Fibroblast of skin of right biceps (primary cell): Measurements from ENCODE around the gene SRSF12.

Source experiments
- DNase-seq: peaks from one replicate; pipeline ENCODE4 v3.0.0-alpha.2; 2013

SRSF12 gene

DNA sequence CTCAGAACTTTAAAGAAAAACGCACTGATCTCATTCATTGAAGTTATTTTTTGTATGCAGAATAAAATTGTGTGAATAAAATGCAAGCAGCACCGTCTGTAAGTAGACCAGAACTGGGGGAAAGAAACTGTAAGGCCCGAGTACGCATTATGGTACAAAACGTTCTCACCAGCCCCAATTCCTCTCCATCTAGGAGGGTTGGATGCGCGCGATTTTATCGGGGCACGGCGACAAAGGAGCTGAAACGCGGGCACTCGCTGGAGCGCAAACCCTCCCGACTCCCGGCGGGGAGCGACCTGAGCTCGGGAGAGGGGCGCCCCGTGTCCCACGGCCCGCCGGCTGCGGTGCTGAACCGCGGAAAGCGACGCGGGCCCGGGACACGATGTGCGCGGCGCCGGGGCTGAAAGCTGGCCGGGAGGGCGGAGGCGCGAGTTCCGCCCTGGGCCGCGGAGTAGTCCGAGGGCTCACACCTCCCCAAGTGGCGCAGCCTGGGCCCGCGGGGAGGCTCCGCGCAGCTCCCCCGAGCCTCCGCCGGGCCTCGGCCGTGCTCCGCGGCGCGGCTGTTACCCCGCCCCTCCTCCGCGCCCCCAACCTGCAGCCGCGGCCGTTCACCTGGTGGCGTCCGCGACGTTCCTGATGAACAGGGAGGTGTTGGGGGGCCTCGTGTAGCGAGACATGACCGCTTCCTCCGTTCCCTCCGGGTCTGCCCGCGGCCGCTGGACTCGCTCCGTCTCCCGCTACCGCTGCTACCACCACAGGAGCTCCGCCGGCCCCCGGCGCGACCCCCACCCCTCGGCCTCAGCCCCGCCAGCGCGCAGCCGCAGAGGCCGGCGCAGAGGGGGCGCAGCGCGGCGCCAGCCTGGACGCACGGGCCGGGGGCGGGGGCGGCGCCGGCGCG, at the start of gene SRSF12:
Gene SRSF12 (minus strand): TSS at position 861 of the 898 bp plus-strand sequence. CDS start 184 bp downstream, at position 677.
- peak; percentile 55 for DNase-seq

DNA sequence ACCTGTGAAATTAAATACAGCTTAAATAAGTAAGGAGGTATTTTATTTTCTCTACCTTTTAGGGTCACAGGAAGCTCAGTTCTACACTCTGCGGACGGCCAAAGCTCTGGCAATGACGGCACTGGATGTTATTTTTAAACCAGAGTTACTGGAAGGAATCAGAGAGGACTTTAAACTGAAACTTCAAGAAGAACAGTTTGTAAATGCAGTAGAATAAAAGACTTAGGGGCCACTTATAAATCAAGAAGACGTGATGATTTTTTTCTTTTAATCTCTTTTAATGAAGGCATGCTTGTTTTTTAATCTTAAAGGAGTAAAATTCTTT, 44.1 kb upstream of the SRSF12 start:
- no peak for DNase-seq

DNA sequence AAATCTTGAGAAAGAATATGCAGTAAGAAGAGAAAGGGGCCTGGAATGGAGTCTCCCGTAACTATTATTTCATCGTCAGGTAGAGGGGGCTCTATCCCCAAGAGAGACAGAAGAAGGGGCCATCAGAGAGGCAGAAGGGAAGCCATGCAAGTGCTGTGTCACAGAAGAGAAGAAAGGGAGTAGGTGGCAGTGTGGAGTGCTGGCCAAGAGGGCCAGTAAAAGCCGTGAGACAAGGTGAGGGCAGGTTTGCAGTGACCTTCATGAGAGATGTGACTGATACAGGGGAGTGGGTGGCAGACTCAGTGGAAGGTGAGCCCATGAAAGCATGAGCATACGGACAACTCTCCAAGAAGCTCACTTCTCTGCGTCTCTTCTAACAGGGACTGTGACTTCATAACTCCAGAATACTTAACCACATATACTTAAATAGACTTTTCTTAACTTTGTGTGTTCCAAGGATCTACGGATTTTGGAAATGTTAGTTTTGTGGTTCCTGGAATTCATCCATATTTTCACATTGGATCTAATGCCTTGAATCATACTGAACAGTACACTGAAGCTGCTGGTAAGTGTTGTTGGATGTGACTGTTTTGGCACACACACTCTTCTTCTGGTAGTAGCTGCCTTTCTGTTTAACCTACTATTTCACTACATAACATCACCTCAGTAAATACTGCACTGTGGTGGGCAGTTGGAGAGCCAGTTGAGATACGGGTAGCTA, 43.6 kb upstream of the SRSF12 start:
- DNase-seq: peak; percentile 26

DNA sequence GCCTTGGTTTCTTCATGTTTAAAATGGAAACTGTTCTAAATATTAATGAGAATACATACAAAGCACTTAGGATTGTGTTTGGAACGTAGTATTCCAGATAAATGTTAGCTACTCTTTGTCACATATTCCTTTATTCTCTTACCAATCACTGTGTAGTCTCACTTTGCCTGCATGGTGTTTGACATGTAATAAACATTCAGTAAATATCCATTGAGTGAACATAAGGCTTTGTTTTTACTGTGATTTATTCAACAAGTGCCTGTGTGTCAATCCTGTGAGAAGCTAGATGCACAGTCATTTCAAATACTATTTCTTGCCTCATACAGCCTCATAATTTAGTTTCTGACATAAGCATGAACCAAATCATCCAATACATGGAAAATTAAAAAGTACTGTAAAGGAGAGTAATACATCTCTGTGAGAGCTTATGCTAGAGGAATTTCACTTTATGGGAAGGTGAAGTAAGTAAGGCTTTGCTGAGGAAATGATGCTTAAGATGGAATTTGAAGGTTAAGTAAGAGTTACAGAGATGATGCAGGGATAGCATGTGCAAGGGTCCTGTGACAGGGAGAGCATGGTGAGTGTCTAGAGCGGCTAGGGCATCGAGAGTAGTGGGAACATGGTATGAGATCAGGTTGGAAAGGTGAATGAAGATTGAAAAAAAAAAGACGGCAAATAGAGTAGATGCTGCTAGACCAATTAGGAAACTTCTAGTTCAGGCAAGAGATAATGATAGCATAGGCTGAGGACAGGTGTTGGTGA, 42.6 kb upstream of the SRSF12 start:
- no peak for DNase-seq

DNA sequence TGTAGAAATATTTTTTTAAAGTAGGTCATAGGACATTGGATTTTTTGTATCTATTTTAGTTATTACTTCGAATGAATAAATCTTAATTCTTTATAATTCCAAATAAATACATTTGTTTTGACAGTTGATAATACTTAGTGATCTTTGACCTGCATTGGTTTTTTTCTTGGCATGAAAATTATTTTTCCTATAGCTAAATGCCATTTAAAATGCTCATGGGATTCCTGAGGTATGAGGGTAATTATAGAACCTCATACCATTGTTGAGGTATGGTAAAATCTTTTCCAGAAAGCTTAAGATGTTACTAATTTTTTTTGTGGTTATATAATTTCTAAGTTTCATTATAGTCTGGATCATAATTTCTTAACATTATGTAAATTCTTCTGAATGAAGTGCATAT, 36.3 kb upstream of the SRSF12 start:
- peak; percentile 65 for DNase-seq

DNA sequence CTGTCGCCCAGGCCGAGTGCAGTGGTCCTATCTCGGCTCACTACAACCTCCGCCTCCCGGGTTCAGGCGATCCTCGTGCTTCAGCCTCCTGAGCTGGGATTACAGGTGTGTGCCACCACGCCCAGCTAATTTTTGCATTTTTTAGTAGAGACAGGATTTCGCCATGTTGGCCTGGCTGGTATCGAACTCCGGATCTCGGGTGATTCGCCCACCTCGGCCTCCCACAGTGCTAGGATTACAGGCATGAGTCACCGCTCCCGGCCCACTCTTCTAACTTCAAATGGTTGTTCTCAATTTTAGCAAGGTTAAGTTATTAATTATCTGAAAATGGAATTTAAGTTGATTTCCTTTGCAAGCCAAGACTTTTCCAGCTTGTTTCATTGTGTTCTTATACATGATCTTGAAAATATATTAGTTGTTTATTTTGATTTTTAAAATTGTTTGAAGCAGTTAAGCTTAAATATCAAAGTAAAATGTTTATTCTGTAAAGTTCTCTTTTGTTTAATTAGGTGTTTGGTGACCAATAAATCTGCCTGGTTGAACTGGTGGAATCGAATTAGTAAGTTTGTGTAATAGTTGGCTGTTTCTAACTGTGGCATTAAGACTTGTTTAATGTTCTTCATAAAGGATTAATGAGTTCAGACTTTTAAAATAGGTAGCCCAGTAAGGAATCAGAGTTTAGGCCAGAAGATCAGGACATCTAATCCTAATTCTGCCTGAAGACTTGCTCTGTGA, 30.3 kb upstream of the SRSF12 start:
- DNase-seq: peak; percentile 39

DNA sequence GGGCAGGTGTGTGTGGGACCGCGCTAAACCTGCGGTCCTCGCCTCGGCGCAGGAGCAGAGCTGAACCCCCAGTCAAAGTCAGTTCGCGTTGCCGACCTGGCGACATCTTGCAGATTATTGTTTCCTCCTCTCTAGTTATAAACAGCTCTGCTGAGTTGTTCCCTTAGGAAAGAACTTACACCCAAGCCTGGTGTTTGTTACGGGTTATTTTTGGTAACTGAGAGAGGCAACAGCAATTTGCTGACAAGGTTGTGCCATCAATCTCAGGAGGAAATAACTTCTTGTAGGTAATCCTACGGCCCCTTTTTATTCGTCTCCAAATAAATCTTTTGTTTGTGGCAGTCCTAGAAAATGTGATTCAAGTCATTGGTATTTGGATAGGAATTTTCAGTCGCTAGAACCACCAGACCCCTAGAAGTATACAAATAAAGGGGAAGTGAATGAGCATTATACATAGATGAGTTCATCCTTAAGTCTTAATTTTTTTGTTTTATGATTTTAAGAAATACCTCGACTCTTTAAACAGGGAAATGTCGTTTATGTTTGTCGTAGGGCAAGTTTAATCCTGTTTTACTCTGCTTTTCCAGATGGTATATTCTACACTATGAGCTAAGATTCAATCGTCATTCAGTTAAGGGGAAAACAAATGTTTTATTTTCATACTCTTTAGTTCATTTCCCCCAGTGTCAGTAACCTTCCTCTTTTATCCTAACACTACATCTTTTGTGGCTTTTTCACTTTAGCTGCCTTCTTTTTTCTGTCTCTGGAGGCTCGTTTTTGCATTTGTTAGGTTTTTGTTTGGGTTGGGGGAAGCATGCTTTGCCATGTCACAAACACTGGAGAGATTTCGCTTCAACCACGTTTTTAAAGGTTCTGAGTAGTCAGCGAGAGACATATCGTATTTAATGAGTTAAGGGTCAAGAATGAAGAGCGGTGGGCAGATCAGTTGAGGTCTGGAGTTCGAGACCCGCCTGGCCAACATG, 29.1 kb upstream of the SRSF12 start:
- DNase-seq: peak; percentile 77

DNA sequence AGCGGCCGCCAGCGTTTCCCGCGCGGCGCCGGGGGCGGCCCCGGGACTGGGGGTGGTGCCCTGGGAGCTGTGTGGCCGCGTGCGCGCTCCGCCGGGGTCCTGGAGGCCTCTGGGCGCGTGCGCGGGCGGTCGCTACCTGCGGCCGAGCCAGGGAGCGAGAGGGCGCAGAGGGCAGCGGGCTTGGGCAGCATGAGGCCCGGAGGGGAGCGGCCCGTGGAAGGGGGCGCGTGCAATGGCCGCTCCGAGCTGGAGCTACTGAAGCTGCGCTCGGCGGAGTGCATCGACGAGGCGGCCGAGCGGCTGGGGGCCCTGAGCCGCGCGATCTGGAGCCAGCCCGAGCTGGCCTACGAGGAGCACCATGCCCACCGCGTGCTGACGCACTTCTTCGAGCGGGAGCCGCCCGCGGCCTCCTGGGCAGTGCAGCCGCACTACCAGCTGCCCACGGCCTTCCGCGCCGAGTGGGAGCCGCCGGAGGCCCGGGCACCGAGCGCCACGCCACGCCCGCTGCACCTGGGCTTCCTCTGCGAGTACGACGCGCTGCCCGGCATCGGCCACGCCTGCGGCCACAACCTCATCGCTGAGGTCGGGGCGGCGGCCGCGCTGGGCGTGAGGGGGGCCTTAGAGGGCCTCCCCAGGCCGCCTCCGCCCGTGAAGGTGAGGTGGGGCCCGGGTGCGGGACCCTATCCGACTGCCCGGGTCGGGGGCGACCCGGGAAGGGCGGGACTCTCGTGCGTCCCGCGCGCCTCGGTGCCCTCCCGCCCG, 28.3 kb upstream of the SRSF12 start, which contains the start of gene PM20D2:
Gene PM20D2 (plus strand): TSS at position 100 of the 762 bp plus-strand sequence. CDS start 90 bp downstream, at position 190.
- peak; percentile 45 for DNase-seq

DNA sequence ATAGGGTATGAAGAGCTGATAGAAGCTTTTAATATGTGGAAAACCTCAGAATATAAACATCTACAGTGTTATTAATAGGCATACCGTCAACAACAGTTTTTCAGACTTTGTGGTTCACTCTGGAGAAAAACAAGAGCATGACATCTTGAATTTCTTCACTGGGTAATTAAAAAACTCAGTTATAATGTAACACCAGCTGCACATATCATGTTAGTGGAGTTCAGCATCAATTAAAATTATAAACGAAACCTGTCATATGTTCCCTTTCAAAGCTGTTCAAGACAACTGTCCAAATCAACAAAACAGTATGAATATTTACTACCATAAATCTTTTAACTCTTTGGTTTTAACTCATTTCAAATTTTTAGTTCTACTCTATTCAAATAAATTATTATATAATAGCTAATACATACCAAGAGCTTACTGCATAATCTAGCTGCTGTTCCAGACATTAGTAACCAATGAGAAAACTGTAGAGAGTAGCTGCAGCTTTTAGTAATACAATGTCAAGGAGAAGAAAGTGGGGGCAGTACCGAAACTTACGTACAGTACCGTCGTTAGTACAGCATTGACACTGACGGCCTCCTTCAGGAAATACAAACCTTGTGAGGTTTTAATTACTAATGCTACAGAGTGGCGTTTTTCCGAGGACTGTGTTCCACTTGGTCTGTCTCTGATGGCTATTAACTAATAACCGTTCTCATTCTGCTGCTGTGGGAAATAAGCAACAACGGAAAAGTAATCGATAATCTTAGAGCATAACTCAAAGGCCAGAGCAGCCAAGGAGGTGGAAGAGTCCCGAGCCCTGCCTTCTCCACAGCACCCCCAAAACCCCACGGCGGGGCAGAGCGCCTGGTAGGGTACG, 27.5 kb upstream of the SRSF12 start:
- peak; percentile 26 for DNase-seq

DNA sequence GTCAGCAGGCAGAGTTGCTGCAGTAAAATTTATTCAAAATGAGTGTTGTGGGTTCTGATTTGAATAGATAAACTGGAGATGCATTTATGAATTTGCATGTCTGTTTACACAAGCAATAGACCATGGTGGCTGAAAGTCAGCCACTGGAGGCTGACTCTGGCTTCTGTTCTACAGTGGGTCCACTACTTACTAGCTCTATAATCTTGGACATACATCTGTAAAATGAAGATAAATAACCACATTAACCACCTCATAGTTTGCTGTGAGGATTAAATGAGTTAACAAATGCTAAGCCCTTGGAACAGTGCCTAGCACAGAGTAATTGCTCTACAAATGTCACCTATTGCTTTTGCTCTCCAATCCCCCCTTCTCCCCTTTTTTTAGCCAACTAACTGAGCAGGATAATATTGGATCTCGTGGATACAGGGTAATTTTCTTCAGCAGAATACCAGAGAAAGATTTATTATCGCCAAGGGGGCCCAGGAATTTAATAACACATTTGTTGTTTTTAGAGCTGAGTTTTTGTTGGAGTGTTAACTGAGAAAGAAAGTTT, 26.6 kb upstream of the SRSF12 start:
- DNase-seq: peak; percentile 49

DNA sequence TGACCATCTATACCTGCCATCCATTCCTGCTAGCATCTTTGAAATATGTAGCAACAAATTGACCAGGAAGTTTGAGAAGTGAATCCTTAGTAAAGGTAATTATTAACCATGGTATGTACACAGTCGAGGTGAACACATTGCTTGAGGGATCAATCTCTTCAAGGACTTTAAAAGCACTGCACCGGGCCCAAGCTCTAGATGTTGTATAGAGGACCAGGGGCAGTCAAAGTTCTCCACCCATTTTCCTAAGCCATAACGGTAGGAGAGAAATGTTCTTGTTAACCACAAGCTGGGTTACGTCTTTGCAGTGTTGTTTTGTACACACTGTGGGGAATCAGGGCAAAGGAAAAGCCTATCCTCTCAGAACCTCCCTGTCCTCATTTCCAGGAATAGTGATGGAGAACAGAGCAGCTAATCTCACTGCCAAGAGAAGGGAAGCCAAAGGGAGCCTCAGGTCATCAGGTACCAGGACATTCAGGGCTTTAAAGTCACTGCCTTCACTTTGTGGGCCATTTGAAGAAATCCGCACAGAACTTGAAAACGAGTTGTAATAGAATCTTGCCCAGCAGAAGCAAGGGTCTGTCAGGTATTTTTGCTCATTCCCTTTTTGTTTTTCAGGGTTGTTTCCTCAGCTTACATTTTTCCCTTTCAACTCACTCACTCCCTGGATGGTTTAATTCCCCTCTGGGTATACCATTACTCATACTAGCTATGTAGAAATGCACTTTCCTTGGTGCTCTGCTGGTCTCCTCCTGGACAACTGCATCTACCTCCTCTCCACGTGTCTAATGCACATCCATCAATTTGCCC, 22.7 kb upstream of the SRSF12 start:
- peak; percentile 40 for DNase-seq

DNA sequence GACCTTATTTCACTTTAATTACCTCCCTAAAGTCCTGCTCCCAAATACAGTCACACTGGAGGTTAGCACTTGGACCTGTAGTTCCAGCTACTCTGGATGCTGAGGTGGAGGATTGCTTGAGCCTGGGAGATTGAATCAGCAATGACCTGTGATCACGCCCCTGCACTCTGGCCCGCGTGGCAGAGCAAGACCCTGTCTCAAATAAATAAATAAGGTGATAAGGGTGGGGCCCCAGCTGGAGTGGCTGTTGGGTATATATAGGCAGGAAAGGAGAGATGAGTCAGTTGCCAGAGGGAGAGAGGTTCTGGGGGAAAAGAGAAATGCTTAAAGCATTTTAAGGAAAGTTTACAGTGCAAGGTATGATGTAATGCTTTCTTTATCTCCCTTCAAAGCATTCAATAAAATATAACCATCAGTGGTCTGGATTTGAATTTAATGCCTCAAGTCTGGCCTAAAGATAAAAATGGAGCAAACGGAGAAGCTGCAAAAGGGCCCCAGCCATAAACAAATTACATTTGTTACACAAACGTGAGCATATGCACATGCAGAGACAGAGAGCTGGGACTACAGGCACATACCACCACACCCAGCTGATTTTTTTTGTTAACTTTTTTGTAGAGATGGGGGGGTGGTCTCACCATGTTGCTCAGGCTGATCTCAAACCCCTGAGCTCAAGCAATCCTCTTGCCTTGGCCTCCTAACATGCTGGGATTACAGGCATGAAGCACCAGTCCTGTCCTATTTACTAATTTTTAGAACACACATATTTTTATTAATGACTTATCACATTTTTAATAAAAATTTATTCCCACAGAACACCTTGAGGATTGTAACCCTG, 21.9 kb upstream of the SRSF12 start:
- peak; percentile 24 for DNase-seq

DNA sequence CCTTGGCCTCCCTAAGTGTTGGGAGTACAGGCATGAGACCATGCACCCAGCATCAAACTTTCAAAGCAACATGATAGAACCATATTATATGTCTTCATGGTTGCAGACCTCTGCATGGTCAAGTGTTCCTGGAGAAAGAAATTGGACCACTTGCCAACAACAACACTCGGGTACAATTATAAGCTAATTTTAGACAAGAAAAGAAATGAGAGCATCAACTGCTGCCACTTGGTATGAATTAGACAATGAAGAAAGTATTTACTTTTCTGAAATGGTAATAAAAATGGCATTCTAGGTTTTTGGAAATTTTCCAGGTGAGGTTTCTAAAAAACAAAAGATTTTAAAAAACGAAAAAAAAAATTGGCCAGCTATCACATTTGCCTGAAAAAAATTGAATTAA, 20.3 kb upstream of the SRSF12 start:
- no peak for DNase-seq

DNA sequence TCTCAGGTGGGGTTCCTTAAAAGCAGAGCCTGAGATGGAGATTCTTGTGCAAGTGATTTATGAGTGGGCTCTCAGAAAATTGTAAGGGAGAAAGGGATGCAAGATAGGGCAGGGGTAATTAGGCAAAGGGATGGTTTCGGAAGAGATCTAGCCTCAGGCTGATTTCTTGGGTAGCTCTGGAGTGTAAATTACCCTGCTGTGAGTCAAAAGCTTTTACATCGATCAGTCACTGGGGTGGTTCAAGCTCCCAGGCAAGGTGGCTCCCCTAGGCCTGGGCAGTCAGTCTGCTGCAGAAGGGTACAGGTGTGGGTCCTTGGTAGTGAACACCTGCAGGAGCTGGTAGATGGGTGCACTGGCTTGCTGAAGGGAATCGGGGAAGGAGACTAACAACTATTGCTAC, 16.9 kb upstream of the SRSF12 start:
- DNase-seq: no peak

DNA sequence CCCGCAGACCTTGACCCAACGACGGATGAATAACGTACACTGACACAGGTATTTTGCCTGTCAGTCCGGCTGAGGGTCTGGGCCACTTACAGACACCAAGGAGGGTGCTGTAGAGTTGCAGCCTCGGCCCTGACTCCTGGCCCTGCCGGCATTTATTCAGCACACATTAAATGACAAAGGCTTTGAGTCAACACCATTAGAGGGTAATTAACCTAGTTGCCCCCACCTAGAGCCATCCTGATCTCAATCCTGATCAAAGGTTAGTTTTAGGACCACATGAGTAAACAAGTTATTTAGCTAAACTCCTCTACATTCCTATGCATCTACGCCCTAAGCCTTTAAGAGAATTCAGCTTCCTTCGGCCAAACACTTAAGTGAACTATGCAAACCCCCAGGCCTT, 16.1 kb upstream of the SRSF12 start:
- DNase-seq: no peak

DNA sequence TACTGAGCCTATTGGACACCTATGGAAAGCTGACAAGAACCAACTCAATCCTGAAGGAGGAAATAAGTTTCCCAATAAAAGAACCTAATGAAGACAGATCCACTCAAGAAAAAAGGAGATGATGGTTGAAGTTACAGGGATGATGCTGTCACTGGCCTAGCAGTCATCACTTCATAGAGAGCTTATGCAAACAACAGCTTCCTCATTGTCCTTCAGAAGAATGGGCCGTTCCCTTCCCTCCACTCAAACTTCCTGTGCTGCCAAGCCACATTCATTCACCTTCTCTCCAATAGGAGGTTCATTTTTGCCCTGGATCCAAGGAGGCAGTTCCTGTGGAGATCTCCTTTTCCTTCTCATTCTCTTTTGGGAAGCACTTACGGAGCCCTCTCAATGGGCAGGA, 14.2 kb upstream of the SRSF12 start:
- DNase-seq: no peak

DNA sequence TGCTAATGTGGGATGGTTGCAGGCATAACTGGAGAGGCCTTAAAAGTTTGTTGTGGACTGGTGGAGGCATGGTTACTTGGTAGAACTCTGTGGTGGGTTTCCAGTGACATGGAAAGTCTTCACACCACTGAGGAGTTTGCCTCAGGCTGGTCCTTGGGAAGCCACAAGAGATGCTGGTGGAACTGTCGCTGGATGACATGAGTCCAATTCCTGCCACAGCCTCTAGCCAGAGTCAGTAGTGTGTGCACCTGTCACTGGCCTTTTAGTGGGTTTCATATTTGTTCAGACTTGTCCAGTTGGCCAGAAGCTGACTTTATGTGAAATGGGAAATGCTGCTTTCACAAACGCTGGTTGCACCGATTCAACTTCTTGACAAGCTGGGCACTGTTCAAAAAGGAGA, 13.7 kb upstream of the SRSF12 start:
- no peak for DNase-seq
